GM12873 (cell line): ENCODE measurements around the gene ATOH8.

ENCODE experiments used
- CTCF ChIP-seq: IDR thresholded peaks from 2 replicates; pipeline ENCODE4 v1.5.1; 2012; ENCODE audit warnings: low read depth, mild to moderate bottlenecking, moderate library complexity, low read length, control low read depth; ENCODE audit not compliant: insufficient read depth; ENCODE audit errors: missing control alignments

Gene ATOH8

GRCh38 chr2:85791704-85792565 lies 38.1 kb downstream of the ATOH8 start:
- no peak for TF ChIP-seq CTCF

GRCh38 chr2:85792783-85793441 lies 39.1 kb downstream of the ATOH8 start:
- TF ChIP-seq CTCF = no peak

GRCh38 chr2:85793584-85793983 lies 39.8 kb downstream of the ATOH8 start:
- TF ChIP-seq CTCF = no peak

- no peak for TF ChIP-seq CTCF
Observed at GRCh38 chr2:85794038-85794441, 40.2 kb downstream of the ATOH8 start.

- TF ChIP-seq CTCF = no peak
Observed at GRCh38 chr2:85794491-85795121, 40.8 kb downstream of the ATOH8 start.

GRCh38 chr2:85795331-85796045 lies 41.7 kb downstream of the ATOH8 start:
- TF ChIP-seq CTCF = no peak

- no peak for TF ChIP-seq CTCF
Observed at GRCh38 chr2:85796046-85796340, 42.2 kb downstream of the ATOH8 start.
